GM19438 (cell line): ENCODE data around the gene NAA80.
A peak's percentile ranks its signal among the peaks of the same experiment; 100 is the strongest.

Experiments
- ATAC-seq: cut with Tn5 transposase; IDR thresholded peaks from one replicate; pipeline ENCODE4 v1.9.1; 2021; ENCODE audit warnings: low read depth; ENCODE audit not compliant: unreplicated experiment

Gene NAA80, protein sequence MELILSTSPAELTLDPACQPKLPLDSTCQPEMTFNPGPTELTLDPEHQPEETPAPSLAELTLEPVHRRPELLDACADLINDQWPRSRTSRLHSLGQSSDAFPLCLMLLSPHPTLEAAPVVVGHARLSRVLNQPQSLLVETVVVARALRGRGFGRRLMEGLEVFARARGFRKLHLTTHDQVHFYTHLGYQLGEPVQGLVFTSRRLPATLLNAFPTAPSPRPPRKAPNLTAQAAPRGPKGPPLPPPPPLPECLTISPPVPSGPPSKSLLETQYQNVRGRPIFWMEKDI

GRCh38 chr3:50298836-50299637 is at the start of gene NAA80, which contains the start of gene HYAL3:
TSS of gene NAA80 (minus strand) at chr3:50299405. CDS start at chr3:50297463, 1,942 bp downstream.
TSS of gene HYAL3 (minus strand) at chr3:50299405. CDS start at chr3:50295602, 3,803 bp downstream.
- ATAC-seq = peak; percentile 82

- ATAC-seq = no peak
Measured at GRCh38 chr3:50347187-50347813, 48.1 kb upstream of the NAA80 start.

GRCh38 chr3:50345586-50346234 is 46.5 kb upstream of the NAA80 start, which contains the start of gene ZMYND10:
TSS of gene ZMYND10 (minus strand) at chr3:50345732. CDS start at chr3:50345579, 153 bp downstream.
- ATAC-seq = no peak

- ATAC-seq = no peak
Measured at GRCh38 chr3:50345008-50345407, 45.8 kb upstream of the NAA80 start.

DNA sequence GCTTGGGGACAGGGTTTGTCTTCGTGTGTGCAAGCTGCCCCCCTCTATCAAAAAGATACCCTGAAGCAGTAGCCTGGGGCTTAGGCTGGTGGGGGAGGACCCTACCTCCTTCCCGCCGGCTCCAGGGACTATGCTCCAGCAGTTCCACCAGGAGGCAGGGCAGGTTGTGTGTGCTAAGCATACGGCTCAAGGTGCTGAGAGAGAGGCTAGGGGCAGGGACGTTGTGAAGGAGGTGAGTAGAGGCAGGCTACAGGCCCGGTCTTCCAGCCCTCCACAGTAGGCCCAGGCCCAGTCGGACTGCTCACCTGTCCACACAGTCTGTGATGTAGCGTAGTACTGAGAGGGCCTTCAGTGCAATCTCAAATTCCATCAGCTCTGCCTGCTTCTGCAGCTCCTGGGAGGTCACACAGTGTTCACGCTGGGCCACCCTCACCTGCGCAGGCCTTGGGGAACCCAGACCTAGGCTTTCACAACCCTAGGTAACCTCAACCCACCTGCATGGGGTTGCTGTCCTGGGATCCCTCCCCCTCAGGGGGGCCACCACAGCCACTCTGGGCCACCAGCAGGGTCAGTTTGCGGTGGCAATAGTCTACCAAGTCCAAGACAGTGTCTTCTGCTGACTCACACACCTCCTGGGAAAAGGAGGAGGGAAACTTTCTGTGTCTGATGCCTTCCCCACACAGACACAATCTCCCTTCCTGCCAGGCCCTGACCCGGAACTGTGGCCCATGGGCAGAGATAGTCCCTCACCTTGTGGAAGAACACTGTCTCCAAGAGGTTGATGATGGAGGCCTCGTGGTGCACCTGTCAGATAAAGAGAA is 43.8 kb upstream of the NAA80 start:
- ATAC-seq = no peak

- no peak for ATAC-seq
Measured at GRCh38 chr3:50341996-50342650, 42.9 kb upstream of the NAA80 start.

DNA sequence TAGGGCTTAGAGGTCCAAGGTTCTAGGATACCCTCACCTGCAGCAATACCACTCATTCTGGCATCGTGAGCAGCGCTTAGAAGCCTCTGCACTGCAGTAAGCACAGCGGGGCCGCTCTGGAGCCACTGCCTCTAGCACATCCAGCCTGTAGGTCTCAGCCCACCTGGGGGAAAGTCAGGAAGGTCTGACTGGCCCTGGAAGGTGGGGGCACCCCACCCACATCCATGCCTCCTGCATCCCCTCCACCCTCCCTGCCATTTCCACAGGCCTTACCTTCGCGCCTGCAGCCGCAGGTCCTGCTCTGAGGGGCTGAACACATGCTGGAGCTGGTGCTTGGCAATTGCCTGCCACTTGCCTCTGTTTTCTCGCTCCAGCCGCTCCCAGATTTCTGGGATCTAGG is 42.3 kb upstream of the NAA80 start:
- ATAC-seq = no peak

GRCh38 chr3:50340448-50341329 is 41.5 kb upstream of the NAA80 start, which contains the start of gene RASSF1:
TSS of gene RASSF1 (minus strand) at chr3:50340836. CDS start at chr3:50340805, 31 bp downstream.
- peak; percentile 25 for ATAC-seq

GRCh38 chr3:50340147-50340447 is 40.9 kb upstream of the NAA80 start:
- no peak for ATAC-seq

GRCh38 chr3:50339485-50340146 is 40.4 kb upstream of the NAA80 start:
- ATAC-seq = no peak

DNA sequence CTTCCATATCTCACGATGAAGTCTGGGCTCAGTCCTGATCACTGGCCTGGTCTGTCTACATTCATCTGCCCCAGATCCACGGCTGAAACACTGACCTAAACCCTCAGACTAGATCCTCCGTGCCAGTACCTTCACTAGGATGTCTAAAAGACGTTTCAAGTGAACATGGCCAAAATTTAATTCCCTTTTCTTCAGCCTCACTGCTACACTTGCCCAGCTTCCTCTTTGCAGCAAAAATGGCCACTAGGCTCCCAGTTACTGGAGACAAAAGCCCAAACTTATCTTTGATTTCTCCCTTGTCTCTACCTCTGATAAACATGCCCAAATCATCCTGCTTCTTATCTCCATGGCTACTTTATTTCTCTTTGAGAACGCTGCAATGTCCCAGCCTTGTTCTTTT is 39.8 kb upstream of the NAA80 start:
- no peak for ATAC-seq

GRCh38 chr3:50337175-50337861 is 38.1 kb upstream of the NAA80 start:
- peak; percentile 63 for ATAC-seq

DNA sequence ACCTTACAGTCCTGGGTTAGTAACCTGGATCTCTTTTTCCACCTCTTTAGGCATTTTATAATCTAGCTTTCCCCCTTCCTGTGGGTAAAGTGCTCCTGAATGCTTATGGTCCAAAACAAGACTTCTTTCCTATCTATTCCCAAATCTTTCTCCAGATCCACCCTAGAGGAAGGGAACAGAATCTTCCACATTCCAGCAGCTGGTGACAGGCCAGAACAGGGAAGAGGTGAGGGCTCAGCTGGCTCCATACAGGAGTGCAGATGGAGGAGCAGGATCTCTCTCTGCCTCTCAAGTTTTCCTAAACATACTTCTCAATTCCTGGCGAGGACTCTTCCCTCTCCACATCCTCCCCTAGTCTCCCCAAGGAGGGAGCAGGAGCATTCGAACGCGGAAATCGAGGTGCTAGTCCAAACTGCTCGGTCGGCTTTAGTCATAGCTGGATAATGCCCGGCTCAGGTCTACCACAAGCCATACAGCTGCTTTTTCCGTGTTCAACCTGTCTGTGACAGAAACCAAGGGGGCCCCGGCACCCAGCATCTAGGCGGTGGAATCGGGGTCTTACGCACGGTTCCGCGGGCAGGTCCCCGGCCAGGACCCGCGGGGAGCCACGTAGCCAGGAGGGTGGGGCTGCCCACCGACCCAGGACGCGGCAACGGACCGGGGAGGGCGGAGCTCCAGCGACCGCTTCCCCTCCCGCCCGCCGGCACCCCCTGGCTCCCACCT is 37.4 kb upstream of the NAA80 start:
- peak; percentile 20 for ATAC-seq

- ATAC-seq = no peak
Measured at GRCh38 chr3:50334339-50335075, 35.3 kb upstream of the NAA80 start.

- ATAC-seq = no peak
Measured at GRCh38 chr3:50333744-50334328, 34.6 kb upstream of the NAA80 start.
